ENCODE results near the gene ATP6V1G1. TPM values are rescaled to one million over a fixed set of nuclear protein-coding genes. Genes with fewer than 3 reads are reported as not detected.

ATP6V1G1 gene
- total and polyA plus RNA-seq, 2 donors (not counting 1 experiment from before 2014, with no cell fraction given): 86.8 to 150 TPM

- Histone ChIP-seq H3K79me2 (ENCODE audit: control insufficient read depth, insufficient read depth, low read length) (peaks cover 67% of the 10 kb centered on the region), H4K20me1 (ENCODE audit: control insufficient read depth, insufficient read depth, low read length, poor library complexity, severe bottlenecking) (no peaks in the 10 kb centered on the region), H3K9me3 (ENCODE audit: control extremely low read depth in 1 of 3, control insufficient read depth in 2 of 3, insufficient read depth in 1 of 3, low read length in 2 of 3) (peaks cover 3 to 11% (median 7%) of the 10 kb centered on the region in 3 donors), H2AFZ (ENCODE audit: insufficient read depth, low read depth, low read length, poor library complexity, severe bottlenecking) (peak overlapping the region; percentile 29), H3K4me3 (ENCODE audit: control extremely low read depth in 1 of 5, extremely low read depth in 1 of 5, insufficient read depth in 1 of 5, low read depth in 2 of 5, low read length in 4 of 5) (no peak overlapping the region), H3K27ac (ENCODE audit: low read length in 2 of 2) (peak overlapping the region; percentile 2 to 11), H3K9ac (ENCODE audit: low read length) (no peak overlapping the region), H3K27me3 (replicated peaks in 1 of 4; ENCODE audit: control extremely low read depth in 1 of 4, control insufficient read depth in 3 of 4, insufficient read depth in 4 of 4, low read length in 3 of 4) (no peaks in the 10 kb centered on the region), H3K4me2 (replicated peaks; ENCODE audit: low read depth, low read length, poor library complexity, severe bottlenecking) (peak overlapping the region; percentile 38), H3K36me3 (replicated peaks in 1 of 2; ENCODE audit: control extremely low read depth in 1 of 2, control insufficient read depth in 1 of 2, extremely low read depth in 1 of 2, insufficient read depth in 2 of 2, low read length in 1 of 2) (peaks cover 3 to 14% of the 10 kb centered on the region in 2 experiments), H3K4me1 (ENCODE audit: control insufficient read depth in 2 of 2, insufficient read depth in 2 of 2, low read length in 2 of 2) (peaks cover 34 to 36% of the 10 kb centered on the region in 2 donors)
- Mint-ChIP-seq H3K4me1 (peaks cover 41% of the 10 kb centered on the region), H3K27me3 (no peaks in the 10 kb centered on the region), H3K9me3 (ENCODE audit: insufficient read depth) (no peaks in the 10 kb centered on the region), H3K4me3 (peak overlapping the region; percentile 20), H3K27ac (peak overlapping the region; percentile 68)
- ChIA-PET POLR2A (interaction anchor here (2.1 kb wide), 1 partner anchor 12 kb away, joined by 7 read pairs; no protein-coding TSS in a partner anchor), CTCF (interaction anchor here (0.8 to 3.1 kb wide), 7 partner anchors 9 to 267 kb away, joined by 3 to 18 read pairs (median 5); no protein-coding TSS in a partner anchor)
- no peak for ATAC-seq (ENCODE audit: low read depth)
- DNase-seq: no peak
- TF ChIP-seq EZH2 (IDR thresholded peaks at IDR 0.05; ENCODE audit: borderline replicate concordance, insufficient read depth, low read depth, low read length, poor library complexity, severe bottlenecking) (no peak), CTCF (IDR thresholded peaks at IDR 0.05) (no peak)
- 25% methylated on average over 3 of the region's 3 CpGs for WGBS (ENCODE audit: insufficient coverage)
- intact Hi-C loops (cut with micrococcal nuclease): no loop called here
These were observed 17.4 kb downstream of the ATP6V1G1 start for GRCh38 chr9:114604989-114605388.

GRCh38 chr9:114606068-114606467 is 18.5 kb downstream of the ATP6V1G1 start:
- H4K20me1 ChIP-seq (ENCODE audit: control insufficient read depth, insufficient read depth, low read length, poor library complexity, severe bottlenecking): no peaks in the 10 kb centered on the region
- DNase-seq: no peak
- intact Hi-C loops (cut with micrococcal nuclease): no loop called here
- peaks cover 68% of the 10 kb centered on the region for H3K79me2 ChIP-seq (ENCODE audit: control insufficient read depth, insufficient read depth, low read length)
- no peak overlapping the region for H3K4me3 ChIP-seq (ENCODE audit: control extremely low read depth in 1 of 5, extremely low read depth in 1 of 5, insufficient read depth in 1 of 5, low read depth in 2 of 5, low read length in 4 of 5)
- peaks cover 3 to 6% of the 10 kb centered on the region in 2 experiments for H3K36me3 ChIP-seq (replicated peaks in 1 of 2; ENCODE audit: control extremely low read depth in 1 of 2, control insufficient read depth in 1 of 2, extremely low read depth in 1 of 2, insufficient read depth in 2 of 2, low read length in 1 of 2)
- Mint-ChIP-seq H3K4me1 (peaks cover 50% of the 10 kb centered on the region), H3K27ac (peak overlapping the region; percentile 53), H3K4me3 (no peak overlapping the region), H3K9me3 (ENCODE audit: insufficient read depth) (no peaks in the 10 kb centered on the region), H3K27me3 (no peaks in the 10 kb centered on the region)
- ATAC-seq (ENCODE audit: low read depth): no peak
- ChIA-PET CTCF (interaction anchor here (1.1 to 3.1 kb wide), 7 partner anchors 13 to 48 kb away, joined by 3 to 18 read pairs (median 6); partner anchors contain the start of gene ATP6V1G1), POLR2A (no interaction called here)
- no peak overlapping the region for H2AFZ ChIP-seq (ENCODE audit: insufficient read depth, low read depth, low read length, poor library complexity, severe bottlenecking)
- 87% methylated on average over 5 of the region's 7 CpGs for WGBS (ENCODE audit: insufficient coverage)
- H3K4me2 ChIP-seq (replicated peaks; ENCODE audit: low read depth, low read length, poor library complexity, severe bottlenecking): no peak overlapping the region
- H3K9ac ChIP-seq (ENCODE audit: low read length): no peak overlapping the region
- peaks cover 41 to 46% of the 10 kb centered on the region in 2 donors for H3K4me1 ChIP-seq (ENCODE audit: control insufficient read depth in 2 of 2, insufficient read depth in 2 of 2, low read length in 2 of 2)
- TF ChIP-seq EZH2 (IDR thresholded peaks at IDR 0.05; ENCODE audit: borderline replicate concordance, insufficient read depth, low read depth, low read length, poor library complexity, severe bottlenecking): no peak
- no peak for TF ChIP-seq CTCF (IDR thresholded peaks at IDR 0.05)
- no peak overlapping the region for H3K27ac ChIP-seq (ENCODE audit: low read length in 2 of 2)
- H3K27me3 ChIP-seq (replicated peaks in 1 of 4; ENCODE audit: control extremely low read depth in 1 of 4, control insufficient read depth in 3 of 4, insufficient read depth in 4 of 4, low read length in 3 of 4): no peaks in the 10 kb centered on the region
- peaks cover 3 to 7% (median 5%) of the 10 kb centered on the region in 3 donors for H3K9me3 ChIP-seq (ENCODE audit: control extremely low read depth in 1 of 3, control insufficient read depth in 2 of 3, insufficient read depth in 1 of 3, low read length in 2 of 3)

Data from B cell (primary cell).